Stimulated activated CD4-positive, alpha-beta T cell treated with anti-CD3 and anti-CD28 coated beads, TNF-alpha, amount 100 ng/mL, for 1 hour (primary cell): ENCODE results near the gene ANKRD53.

Source experiments
- DNase-seq, 3 donors: peaks; one replicate each; pipeline ENCODE4 v3.0.0-alpha.2; 2020; ENCODE audit warnings: low read depth in 3 of 3, low spot score in 1 of 3

ANKRD53 gene

DNA sequence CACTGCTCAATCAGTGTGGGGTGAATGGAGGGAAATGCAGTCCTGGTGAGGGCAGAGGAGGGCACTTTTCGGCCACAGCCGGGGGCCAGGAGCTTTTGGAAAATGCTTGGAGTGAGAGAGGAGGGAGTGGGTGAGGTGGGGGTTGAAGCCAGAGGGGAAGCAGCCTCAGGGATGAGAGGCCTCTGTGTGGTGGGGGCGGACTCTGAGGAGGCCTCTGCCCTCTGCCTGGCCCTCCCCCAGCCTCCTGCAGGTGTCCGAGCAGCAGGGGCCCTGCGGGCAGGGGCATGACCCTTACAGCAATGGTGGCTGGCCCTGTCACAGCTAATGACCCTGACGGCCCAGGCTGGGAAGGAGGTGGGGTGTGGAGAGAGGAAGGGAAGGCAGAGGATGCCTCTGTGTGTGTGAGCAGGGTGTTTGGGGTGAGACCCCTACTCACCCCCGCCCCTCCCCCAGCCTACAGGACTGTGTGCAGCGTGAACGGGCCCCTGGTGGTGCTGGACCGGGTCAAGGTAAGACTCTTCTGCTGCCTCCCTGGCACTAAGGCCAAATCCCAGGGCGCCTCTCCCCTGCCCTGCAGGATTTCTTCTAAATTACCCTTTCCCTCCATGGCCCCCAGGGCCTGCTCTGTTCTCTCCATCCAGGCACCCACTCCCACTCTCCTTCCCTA is 35.1 kb upstream of the ANKRD53 start:
- no peak for DNase-seq

DNA sequence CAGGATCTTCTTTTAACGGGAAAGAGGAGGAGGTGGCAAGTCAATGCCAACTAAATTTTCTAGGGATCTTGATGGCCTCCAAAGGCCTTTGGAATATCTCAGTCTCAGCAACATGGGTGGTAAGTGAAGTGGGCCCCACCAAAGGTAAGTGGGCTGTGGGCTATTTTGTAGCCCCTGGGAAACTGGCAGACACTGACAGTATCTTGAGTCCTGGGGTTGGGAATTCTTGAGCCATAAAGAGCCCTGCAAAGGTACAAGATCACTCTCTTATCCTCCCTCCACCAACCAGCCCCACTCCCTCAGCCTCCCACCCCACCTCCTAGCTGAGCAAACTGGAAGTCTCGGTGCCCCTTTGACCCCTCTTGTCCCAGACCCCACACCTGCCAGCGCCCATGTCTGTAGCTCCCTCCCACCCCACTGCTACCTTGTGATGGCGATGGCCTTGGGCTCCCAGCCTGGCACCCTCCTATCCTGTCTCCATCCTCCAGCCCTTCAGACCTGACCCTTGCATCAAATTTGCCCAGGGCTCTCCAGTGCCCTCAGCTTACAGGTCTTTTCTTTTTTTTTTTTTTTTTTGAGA is 34.2 kb upstream of the ANKRD53 start:
- no peak for DNase-seq

DNA sequence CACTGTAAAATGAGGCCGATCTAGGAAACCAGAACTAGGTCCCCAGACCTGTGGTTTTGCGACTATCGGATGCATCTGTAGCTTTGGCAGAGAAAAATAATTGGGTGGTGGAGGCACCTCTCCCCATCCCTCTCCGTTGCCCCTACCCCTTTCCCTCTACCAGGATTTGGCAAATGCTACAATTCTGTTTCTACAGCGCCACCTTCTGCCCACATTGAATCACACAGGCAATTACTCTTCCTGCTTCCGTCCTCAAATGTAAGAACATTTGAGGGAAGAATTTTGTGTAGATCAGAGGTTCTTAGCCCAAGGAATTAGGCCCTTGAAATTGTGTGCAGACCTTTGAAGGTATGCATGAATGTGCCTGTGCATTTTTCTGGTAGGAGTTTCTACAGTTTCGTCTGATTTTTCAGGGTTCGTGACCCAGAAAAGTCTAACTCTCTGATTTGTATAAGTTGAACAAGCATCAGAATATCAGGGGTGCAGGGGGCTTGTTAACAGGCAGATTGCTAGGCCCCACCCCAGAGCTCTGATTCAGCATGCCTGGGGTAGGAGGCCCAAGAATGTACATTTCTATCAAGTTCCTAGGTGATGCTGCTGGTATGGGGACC is 31.5 kb upstream of the ANKRD53 start:
- DNase-seq = no peak

DNA sequence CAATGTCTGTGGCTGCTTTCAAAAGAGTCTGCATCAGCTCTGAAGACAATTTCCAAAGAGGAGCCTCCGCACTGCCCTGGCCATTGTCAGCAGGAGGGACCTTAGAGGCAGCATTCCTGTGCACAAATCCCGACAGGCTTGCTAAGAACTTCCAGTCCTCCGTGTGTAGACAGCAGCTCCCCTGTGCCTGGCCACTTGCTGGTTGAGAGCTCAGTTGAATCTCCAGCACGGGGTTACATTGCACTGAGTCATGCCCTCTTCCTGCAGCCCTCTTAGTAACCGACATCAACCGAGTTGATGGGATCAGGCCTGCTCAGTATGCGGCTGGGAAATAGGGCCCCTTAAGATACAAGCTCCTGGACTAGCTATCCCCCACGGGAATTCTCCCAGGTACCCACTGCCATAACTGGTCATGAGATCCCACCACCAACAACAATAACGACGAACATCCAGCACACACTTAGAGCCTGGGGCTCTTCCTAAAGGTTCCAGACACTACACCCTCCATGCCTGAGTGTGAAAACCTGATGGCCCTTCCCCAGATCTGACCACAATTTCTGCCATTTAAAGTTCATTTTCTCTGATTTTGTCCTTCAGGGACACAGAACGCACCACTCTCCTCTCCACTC is 30.8 kb upstream of the ANKRD53 start:
- DNase-seq = no peak

DNA sequence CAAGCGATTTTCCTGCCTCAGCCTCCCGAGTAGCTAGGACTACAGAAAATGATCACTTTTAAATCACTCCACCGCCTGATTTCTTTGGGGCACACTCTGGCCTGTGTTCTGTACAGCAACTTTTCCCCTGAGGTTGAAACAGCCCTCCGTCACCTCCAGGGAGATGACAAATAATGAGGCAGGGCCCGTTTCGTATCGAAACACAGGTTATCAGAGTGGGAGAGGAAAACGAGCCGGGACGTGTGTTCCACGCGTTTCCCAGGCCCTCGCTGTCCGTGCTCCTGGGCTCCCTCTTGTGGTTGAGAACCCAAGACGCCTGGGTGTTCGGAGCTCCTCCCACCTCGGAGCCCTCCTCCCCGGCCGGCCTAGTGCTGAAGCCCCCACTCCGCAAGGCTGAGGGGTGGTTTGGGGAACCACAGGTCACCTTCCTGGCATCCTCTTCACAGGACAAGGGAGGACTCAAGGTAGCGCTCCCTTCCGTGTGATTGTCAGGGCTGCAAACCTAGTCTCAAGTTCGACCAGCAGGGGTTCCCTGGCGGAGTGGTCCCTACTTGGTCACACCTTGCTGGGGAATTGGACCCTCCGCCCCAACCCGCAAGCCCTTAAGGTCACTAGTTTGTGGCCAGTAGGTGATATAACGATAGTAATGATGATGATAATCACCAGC is 30.0 kb upstream of the ANKRD53 start:
- peak; percentile 24 to 70 (median 43) for DNase-seq

DNA sequence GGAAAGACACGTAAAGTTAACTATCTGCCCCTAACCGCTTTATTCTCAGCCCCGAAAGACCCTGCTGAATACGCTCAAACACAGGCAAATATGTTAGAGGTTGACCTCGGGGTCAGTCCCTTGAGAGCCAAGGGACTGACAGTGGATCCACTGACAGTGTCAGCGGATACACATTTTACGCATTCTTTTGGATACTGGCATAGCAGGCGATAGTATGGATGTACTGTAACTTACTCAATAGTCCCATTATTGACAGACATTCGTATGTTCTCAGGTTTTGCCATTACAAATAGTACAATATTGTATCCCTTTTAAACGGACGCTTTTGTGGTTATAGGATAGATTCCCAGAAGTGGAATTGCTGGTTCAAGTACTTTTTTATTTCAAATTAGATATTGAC is 29.3 kb upstream of the ANKRD53 start:
- no peak for DNase-seq

DNA sequence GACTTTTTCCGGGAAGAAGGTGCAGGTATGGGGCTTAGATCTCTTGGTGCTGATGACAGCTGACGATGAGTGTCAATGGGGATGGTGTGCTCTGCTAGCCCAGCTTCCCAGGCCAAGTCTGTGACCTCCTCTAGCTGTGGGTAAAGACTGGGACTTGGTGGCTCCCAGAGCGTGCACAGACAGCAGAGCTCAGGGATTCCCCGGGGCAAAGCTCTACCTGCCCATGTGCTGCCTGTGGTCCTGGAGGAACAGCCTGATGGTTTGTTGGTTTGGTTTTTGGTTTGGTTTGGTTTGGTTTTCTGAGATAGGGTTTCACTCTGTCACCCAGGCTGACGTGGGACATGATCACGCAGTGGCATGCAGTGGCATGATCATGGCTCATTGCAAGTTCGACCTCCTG is 23.5 kb upstream of the ANKRD53 start:
- no peak for DNase-seq

DNA sequence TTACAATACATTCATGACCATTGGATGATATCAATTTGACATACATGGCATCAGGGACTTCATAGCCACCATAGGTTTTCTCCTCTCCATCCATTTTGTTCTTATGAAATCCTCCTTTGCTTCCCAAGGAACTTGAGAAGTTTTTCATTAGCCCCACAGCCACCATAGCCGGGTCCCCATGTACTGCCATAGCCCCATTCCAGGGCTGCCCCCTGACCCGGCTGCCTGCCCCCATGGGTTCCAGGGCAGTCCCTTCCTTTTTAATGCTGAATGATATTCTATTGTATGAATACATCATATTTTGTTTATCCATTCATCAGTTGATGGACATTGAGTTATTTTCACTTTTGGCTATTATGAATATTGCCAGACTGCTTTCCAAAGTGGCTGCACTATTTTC is 22.3 kb upstream of the ANKRD53 start:
- DNase-seq = no peak

DNA sequence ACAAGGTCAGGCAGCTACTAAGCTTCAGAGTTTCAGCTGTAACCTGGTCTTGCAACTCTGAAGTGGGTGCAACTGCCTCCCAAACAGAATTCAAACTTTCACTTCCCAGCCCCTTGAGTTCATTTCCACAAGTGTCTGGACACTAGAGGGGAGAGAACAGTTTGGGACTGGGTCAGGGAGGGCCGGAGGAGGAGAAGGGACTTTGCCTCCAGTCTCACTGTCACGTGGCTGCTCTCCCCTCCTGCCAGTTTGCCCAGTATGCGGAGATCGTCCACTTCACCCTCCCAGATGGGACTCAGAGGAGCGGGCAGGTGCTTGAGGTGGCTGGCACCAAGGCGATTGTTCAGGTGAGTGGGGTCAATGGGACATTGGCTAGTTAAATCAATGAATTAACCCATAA is 20.6 kb upstream of the ANKRD53 start:
- no peak for DNase-seq

DNA sequence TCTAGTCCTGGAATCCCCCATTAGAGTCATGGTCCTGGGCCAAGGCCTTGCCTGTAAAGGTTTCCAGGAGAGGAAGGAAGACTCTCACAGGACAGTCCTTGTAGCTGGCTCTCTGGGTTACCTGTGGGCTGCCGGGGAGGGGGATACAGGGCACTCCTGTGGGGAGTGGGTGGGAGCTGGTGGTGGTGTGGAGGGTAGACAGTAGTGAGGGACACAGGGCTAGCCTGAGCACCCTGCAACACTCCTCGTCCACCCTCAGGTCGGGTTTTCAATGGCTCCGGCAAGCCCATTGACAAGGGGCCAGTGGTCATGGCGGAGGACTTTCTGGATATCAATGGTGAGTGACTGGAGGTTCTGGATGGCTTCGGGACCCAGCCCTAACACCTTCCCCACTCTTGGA is 19.7 kb upstream of the ANKRD53 start:
- DNase-seq = no peak

DNA sequence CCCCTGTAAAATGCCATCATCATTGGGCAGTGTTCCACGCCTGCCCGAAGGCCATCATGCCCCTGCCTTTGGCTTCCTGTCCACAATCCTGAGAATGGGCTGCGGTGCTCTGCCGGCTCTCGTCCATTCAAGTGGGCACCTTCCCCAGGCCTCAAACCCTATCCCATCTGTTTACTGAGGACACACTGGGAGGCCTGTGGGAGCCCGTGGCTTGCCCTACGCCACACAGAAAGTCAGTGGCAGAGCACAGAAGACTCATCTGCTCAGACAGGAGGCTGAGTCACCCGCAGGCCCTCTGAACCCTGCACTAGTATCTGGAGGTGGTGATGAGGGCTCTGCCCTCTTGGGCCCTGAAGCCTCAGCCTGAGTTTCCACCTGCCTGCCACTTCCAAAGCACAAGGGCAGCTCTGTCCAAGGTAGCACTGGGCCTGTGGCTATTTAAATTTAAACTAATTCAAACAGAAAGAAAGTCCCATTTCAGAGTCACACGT is 19.1 kb upstream of the ANKRD53 start:
- no peak for DNase-seq

DNA sequence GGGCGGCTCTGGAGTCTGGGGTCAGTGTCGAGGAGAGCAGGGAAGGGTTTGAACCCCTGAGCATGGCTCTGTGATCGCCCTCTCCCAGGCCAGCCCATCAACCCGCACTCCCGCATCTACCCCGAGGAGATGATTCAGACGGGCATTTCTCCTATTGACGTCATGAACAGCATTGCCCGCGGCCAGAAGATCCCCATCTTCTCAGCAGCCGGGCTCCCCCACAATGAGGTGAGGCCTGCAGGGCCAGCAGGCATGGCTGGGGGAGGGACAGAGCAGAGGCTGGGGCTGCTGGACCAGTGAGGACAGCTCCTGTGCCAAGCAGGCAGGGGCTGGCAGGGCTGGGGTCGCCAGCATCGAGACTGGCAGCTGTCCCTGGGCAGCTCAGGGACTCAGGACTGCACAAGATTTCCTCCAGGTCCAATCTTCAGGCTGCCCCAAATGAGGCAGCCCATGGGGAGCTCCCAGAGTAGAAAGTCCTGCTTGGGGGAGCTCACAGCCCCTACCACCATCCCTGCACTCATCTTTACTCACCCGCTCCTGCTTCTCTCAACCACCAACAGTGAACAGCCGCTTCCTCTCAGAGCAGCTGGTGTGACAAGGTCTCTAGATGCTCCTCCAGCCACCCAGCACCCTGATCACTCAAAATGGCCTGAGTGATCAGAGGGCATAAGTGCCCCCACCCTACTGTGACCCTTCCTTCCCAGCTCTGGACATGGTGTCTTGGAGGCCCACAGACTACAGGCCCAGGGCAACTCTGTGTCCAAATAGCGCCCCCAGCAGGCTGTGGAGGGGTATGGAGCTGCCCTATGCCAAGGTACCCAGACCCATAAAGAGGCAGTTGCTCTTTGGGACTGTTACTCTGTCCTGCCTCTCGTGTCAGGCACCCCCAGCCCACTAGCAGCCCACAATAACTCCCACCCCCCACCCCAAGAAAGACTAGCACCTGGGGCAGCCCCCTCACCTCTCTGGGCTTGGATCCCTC is 18.3 kb upstream of the ANKRD53 start:
- no peak for DNase-seq

DNA sequence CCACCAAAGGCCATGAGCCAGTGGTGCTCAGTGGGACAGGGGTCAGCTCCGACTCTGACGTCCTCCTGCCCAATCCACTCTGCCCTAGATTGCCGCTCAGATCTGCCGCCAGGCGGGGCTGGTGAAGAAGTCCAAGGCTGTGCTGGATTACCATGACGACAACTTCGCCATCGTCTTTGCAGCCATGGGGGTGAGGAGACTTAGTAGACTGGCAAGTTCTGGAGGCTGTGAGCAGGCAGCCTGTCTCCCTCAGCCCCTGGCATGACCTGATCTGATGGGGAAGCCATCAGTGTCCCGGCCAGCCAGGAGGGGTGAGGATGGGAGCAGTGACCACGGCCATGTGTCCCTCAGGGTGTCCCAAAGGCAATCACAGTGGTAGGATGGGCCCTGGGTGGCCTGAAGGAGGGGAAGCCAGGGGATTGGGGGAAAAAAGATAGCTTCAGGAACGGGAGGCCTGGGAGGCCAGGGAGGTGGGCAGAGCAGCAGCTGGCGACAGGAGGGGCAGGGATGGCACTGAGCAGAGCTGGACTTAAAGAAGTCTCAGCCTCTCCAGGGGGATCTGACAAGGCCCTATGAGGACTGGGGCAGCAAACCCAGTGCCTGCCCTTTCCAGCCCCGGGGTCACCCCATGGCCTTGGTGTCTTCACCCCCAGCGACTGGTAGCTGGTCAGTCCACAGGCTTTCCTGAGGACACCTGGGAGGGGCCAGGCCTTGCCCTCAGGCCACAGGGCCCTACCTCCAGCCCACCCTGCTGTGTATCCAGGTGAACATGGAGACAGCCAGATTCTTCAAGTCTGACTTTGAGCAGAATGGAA is 17.4 kb upstream of the ANKRD53 start:
- DNase-seq = no peak

DNA sequence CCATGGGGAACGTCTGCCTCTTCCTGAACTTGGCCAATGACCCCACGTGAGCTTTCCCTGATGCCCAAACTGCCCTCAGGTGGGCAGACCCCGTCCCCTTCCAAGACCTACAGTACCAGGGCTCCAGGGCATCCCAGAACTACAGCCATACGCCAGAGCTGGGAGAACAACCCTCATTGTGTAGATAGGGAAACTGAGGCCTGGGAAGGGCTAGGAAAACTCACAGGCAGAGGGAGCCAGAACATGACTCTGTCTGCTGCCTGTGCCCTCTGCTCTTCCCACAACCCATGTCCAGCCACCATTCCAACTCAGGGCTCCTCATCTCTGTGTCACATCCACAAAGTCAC is 16.8 kb upstream of the ANKRD53 start:
- no peak for DNase-seq

DNA sequence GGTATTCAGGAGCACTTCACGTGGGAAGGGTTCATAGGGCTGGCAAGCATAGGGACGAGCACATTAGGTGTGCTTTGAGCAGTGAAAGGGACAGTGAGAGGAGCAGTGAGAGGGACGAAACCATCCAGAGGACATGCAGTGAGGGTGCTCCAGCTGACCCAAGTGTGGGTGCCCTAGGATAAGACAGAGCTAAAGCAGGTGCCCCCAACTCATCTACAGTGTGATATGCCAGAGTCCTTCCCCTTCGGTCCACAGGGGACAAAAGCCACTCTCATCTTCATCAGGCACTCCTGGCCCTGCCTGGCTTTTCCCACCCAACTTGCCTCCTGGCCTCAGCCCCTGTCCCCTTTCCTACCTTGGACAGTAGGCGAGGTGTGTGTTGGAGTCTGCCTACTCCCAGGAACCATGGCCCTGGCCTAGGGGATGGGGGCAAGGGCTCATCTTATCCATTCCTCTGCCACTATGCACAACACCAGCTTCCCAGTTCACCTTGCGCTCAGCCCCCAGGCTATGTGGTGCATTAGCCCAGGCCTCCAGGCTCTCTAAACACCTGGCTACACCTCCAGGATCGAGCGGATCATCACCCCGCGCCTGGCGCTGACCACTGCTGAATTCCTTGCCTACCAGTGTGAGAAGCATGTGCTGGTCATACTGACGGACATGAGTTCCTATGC is 16.1 kb upstream of the ANKRD53 start:
- no peak for DNase-seq

DNA sequence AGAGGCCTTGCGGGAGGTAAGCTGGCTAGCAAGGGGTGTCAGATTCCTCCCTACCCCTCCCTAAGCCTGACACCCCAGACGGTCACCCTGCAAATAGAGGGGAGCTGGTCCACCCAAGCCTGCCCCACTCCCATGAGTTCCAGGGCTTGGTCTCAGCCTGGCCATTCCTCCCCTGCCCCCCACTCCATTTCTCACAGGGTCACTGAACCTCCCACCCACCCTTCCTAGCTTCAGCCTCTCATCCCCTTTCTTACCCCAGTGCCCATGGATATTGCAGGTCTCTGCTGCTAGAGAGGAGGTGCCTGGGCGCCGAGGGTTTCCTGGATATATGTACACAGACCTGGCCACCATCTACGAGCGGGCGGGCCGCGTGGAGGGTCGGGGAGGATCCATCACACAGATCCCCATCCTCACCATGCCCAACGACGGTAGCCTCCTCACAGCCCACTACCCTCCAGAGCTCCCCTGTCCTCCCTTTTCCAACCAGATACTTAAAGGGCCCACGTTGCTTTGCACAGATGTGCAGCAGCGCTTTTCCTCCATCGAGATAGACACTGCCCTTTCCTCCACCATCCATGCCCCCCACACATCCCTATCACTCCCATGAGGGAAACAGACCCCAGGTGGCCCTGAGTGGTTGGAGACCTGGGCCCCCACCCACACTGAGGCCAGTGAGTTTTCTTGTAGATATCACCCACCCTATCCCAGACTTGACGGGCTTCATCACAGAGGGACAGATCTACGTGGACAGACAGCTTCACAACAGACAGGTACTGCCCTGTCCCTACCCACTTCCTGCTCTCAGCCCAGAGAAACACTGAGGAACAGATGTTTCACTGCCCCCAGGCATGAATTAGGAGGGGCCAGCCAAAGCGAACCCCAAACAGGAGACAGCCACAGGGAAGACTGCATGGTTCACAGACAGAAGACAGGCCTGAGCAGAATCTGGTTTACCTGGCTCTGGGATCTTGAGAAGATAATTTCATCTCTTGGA is 15.2 kb upstream of the ANKRD53 start:
- no peak for DNase-seq

DNA sequence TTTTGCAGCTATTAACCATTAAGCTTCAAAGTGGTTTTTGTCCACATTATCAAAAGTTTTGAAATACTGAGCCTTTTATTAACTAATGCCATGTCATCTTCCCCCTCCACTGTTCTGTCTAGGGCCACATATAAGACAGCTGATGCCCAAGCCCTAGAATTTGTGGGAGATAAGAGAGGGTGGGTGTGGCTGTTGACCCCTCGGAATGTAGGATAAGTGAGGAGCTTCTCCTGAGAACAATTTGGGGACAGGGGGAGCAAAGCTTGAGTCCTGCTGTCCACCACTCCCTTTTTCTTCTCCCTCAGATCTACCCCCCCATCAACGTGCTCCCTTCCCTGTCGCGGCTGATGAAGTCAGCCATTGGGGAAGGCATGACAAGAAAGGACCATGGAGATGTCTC is 14.3 kb upstream of the ANKRD53 start:
- DNase-seq = no peak
